K562 (cell line): ENCODE data around the gene PPARGC1A. TPM values are rescaled to one million over a fixed set of nuclear protein-coding genes. Genes with fewer than 3 reads are reported as not detected.

Source experiments
- ATAC-seq: fragments of 200-7000 bp; cut with Tn5 transposase; 3 replicates; pipeline ENCODE4 v1.9.1; 2020; ENCODE audit warnings: moderate library complexity
- BruUV-seq: library from RNA; stranded (reverse); fragments of 400-500 nt; replicated peaks from 2 replicates; lab custom pipeline; 2021; lab: Mats Ljungman, UMichigan
- CTCF ChIA-PET: fragments of 300-600 bp; formaldehyde crosslinking; extraction: SDS; loops from one replicate; lab custom pipeline; 2021; ENCODE audit warnings: low intra/inter-chr PET ratio; lab: Yijun Ruan, JAX
- POLR2A ChIA-PET: fragments of 300-600, 350-650 bp; sonication (Branson Sonifier 250); formaldehyde crosslinking; extraction: SDS; loops from one replicate; lab custom pipeline; 2021; ENCODE audit warnings: antibody characterized with exemption, inconsistent platforms; lab: Yijun Ruan, JAX
- DNase-seq, 4 experiments: peaks; one replicate each; pipeline versions ENCODE4 v3.0.0 to v3.0.0-alpha.2; 2011 to 2018; ENCODE audit warnings: low spot score in 3 of 4, mixed read lengths in 3 of 4; ENCODE audit errors: extremely low read depth in 1 of 4
- FAIRE-seq: peaks from 2 replicates; lab custom pipeline; 2011; peaks lifted over from hg19 to GRCh38; lab: Jason Lieb, UNC
- H2AFZ ChIP-seq: 2 replicates; pipeline ENCODE4 v1.6.0; 2011; ENCODE audit warnings: low read depth, low read length, control low read depth, inconsistent platforms
- H3K27ac ChIP-seq: fragments of 200-600 bp; 3 replicates; pipeline ENCODE4 v1.8.0; 2011; ENCODE audit warnings: low read depth, mild to moderate bottlenecking, control low read depth, inconsistent platforms, low read length, moderate library complexity, mixed read lengths; ENCODE audit errors: extremely low read depth
- H3K27me3 ChIP-seq, 2 experiments: fragments of 300-600 bp in 1 of 2; 2 replicates in 1 of 2; 3 replicates in 1 of 2; pipeline versions ENCODE4 v1.6.0 to v1.8.0; 2011; ENCODE audit warnings: inconsistent platforms in 2 of 2, low read length in 2 of 2, mild to moderate bottlenecking in 1 of 2, mixed read lengths in 1 of 2, moderate library complexity in 1 of 2; ENCODE audit not compliant: control insufficient read depth in 2 of 2, insufficient read depth in 2 of 2
- H3K36me3 ChIP-seq: fragments of 300-600 bp; 3 replicates; pipeline ENCODE4 v1.8.0; 2011; ENCODE audit warnings: mild to moderate bottlenecking, low read length, inconsistent platforms; ENCODE audit not compliant: control insufficient read depth, insufficient read depth
- H3K4me1 ChIP-seq, 2 experiments: fragments of 200-600 bp in 1 of 2; replicated peaks in 1 of 2; 2 replicates in 1 of 2; 3 replicates in 1 of 2; pipeline versions ENCODE4 v1.5.1 to v1.8.0; 2011; ENCODE audit warnings: inconsistent platforms in 2 of 2, low read length in 2 of 2, mild to moderate bottlenecking in 1 of 2, mixed read lengths in 1 of 2, moderate library complexity in 1 of 2; ENCODE audit not compliant: control insufficient read depth in 2 of 2, insufficient read depth in 2 of 2
- H3K4me2 ChIP-seq: 2 replicates; pipeline ENCODE4 v1.6.1; 2011; ENCODE audit warnings: low read length, control low read depth, inconsistent platforms, mixed read lengths; ENCODE audit not compliant: insufficient read depth
- H3K4me3 ChIP-seq: fragments of 200-600 bp; sonication (generic), shearing (Covaris generic); 2 replicates; pipeline ENCODE4 v1.5.1; 2016; ENCODE audit warnings: control low read depth, inconsistent platforms
- H3K79me2 ChIP-seq: fragments of 200-600 bp; 3 replicates; pipeline ENCODE4 v1.8.0; 2011; ENCODE audit warnings: low read length, inconsistent platforms; ENCODE audit not compliant: control insufficient read depth, insufficient read depth
- H3K9ac ChIP-seq, 2 experiments: 2 replicates each; pipeline versions ENCODE4 v1.6.0 to v1.6.1; 2011; ENCODE audit warnings: low read depth in 2 of 2, low read length in 2 of 2, control low read depth in 1 of 2, inconsistent platforms in 1 of 2, mild to moderate bottlenecking in 1 of 2, mixed read lengths in 1 of 2; ENCODE audit not compliant: insufficient read depth in 1 of 2
- H3K9me1 ChIP-seq: one replicate; pipeline ENCODE4 v1.6.0; 2011; ENCODE audit warnings: inconsistent platforms, mild to moderate bottlenecking, low read length, moderate library complexity; ENCODE audit not compliant: control insufficient read depth, insufficient read depth
- H3K9me3 ChIP-seq: replicated peaks from 2 replicates; pipeline ENCODE4 v1.5.1; 2011; ENCODE audit warnings: low read depth, low read length, inconsistent platforms; ENCODE audit not compliant: control insufficient read depth, insufficient read depth
- H4K20me1 ChIP-seq: replicated peaks from 2 replicates; pipeline ENCODE4 v1.6.1; 2011; ENCODE audit warnings: low read length, inconsistent platforms, mixed read lengths; ENCODE audit not compliant: control insufficient read depth, insufficient read depth
- ARID4B ChIP-seq: sonication (generic); formaldehyde crosslinking; IDR thresholded peaks from 2 replicates; pipeline ENCODE4 v1.8.0; 2022; ENCODE audit warnings: mild to moderate bottlenecking, missing genetic modification reagents
- CEBPG ChIP-seq, 3 experiments: fragments of 200-800 bp in 1 of 3; sonication (Bioruptor generic) in 1 of 3; sonication (generic) in 1 of 3; formaldehyde crosslinking in 1 of 3; IDR thresholded peaks in 2 of 3; conservative IDR thresholded peaks in 1 of 3; 2 replicates each; pipeline versions ENCODE4 v1.6.1 to v1.8.0; 2016 to 2022; ENCODE audit warnings: missing compliant biosample characterization in 2 of 3, missing genetic modification characterization in 2 of 3, mild to moderate bottlenecking in 1 of 3, missing genetic modification reagents in 1 of 3
- HOXB6 ChIP-seq: fragments of 250-450 bp; sonication (Bioruptor Pico); IDR thresholded peaks from 2 replicates; pipeline ENCODE4 v1.5.1; 2022; ENCODE audit warnings: mild to moderate bottlenecking, borderline replicate concordance
- KDM1A ChIP-seq, 2 experiments: fragments of 450-650 bp; IDR thresholded peaks; 2 replicates each; pipeline ENCODE4 v1.6.1; 2016; ENCODE audit warnings: mild to moderate bottlenecking in 2 of 2
- NFRKB ChIP-seq: fragments of 450-650 bp; IDR thresholded peaks from 2 replicates; pipeline ENCODE4 v1.6.1; 2016; ENCODE audit warnings: low read depth
- RBM25 ChIP-seq: fragments of 200-400 bp; formaldehyde crosslinking; IDR thresholded peaks from 2 replicates; pipeline ENCODE4 v1.6.1; 2018; ENCODE audit warnings: low read length, low read depth, moderate library complexity; ENCODE audit not compliant: severe bottlenecking
- SMARCE1 ChIP-seq: fragments of 450-650 bp; IDR thresholded peaks from 2 replicates; pipeline ENCODE4 v1.7.1; 2016; ENCODE audit warnings: mild to moderate bottlenecking
- STAT5A ChIP-seq: IDR thresholded peaks from 2 replicates; pipeline ENCODE4 v1.6.1; 2012; ENCODE audit warnings: low read length, inconsistent platforms, borderline replicate concordance
- ZNF717 ChIP-seq: fragments of 250-450 bp; sonication (Bioruptor Pico); IDR thresholded peaks from 2 replicates; pipeline ENCODE4 v1.5.0; 2021
- ZNF766 ChIP-seq: fragments of 200-800 bp; sonication (Bioruptor generic); conservative IDR thresholded peaks from 2 replicates; pipeline ENCODE4 v1.6.1; 2016; ENCODE audit warnings: missing genetic modification characterization, missing compliant biosample characterization
- WGBS: fragments of 100-300 bp; shearing (Covaris generic); methylation state at CpG from one replicate; pipeline ENCODE4 v1.1.6; 2016; ENCODE audit warnings: low coverage, mixed read lengths; ENCODE audit not compliant: insufficient coverage; ENCODE audit errors: missing lambda C conversion rate; 5-methylcytosine and 5-hydroxymethylcytosine counted together
- in situ Hi-C: fragments of 300-500 bp; cut with MboI; formaldehyde crosslinking; loops from 4 replicates; pipeline ENCODE4 v1.15.0; 2018; ENCODE audit warnings: inconsistent platforms, mixed read lengths
- intact Hi-C: fragments of 100-400 bp; cut with micrococcal nuclease; formaldehyde crosslinking; loops from 2 replicates; pipeline ENCODE4 v1.14.2; 2022
- polyA plus RNA-seq, 8 experiments: library from polyadenylated mRNA; depleted of rRNA in 4 of 8; stranded (reverse) in 5 of 8; unstranded in 3 of 8; fragments of >200 nt; fragmentation: Nextera tagmentation in 2 of 8; fragmentation: Illumina TruSeq in 1 of 8; extraction: Ambion mirVana in 2 of 8; extraction: Trizol in 1 of 8; gene quantifications; 2 replicates each; pipeline versions ENCODE4 v1.2.1 to v1.2.3, GENCODE V29; 2011 to 2014; ENCODE audit warnings: inconsistent platforms in 1 of 8, missing spikeins in 1 of 8
- total RNA-seq, 7 experiments: library from RNA; depleted of rRNA in 6 of 7; stranded (reverse); fragments of >200 nt in 6 of 7; fragmentation: Illumina TruSeq in 2 of 7; extraction: Trizol in 2 of 7; gene quantifications; 2 replicates each; pipeline versions ENCODE4 v1.2.1 to v1.2.3, GENCODE V29; 2011 to 2021; ENCODE audit warnings: low replicate concordance in 1 of 7
- TF ChIP-seq, protein P1 (sequence below): fragments of 450-650 bp; IDR thresholded peaks from 2 replicates; pipeline ENCODE4 v1.6.1; 2014; ENCODE audit warnings: low read depth, mild to moderate bottlenecking, moderate library complexity, borderline replicate concordance

The PPARGC1A gene
- total and polyA plus RNA-seq, 9 of the 15 experiments (the other 6 are each of a cell fraction or from before 2014, with no cell fraction given) = 0.02 TPM; not detected in 8

DNA sequence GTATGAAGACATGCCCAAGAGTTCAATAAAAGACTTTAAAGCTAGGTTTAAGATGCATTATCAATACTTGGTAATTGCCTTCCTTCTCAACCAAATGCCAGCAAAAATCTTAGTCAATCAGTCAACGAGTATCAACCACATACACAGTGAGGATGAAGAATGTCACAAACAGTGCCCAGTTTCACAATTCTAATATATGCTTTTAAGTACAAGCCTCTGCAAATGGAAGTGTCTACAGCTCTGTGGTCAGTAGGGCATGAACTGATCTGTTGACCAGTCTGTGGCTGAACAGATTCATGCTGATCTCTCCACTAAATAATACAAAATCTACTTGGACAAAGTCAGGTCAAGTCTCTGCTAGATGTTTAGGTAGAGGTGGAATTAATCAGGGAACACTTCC lies 27.9 kb downstream of the PPARGC1A start:
- no peak overlapping the region for H3K27ac ChIP-seq
- WGBS = 0% methylated on average over 1 of the region's 1 CpG
- no peaks in the 10 kb centered on the region for H4K20me1 ChIP-seq
- POLR2A ChIA-PET = no interaction called here
- no peaks in the 10 kb centered on the region for H3K9me1 ChIP-seq
- DNase-seq (no peak), ATAC-seq (no peak), FAIRE-seq (no peak)
- no peak for TF ChIP-seq KDM1A (IDR thresholded peaks at IDR 0.05)
- no peaks in the 10 kb centered on the region for H3K27me3 ChIP-seq
- H3K9ac ChIP-seq = no peak overlapping the region
- in situ Hi-C loops = no loop called here
- H3K4me2 ChIP-seq = no peak overlapping the region
- CTCF ChIA-PET = no interaction called here
- no peak overlapping the region for H3K4me3 ChIP-seq
- H3K4me1 ChIP-seq = no peaks in the 10 kb centered on the region
- intact Hi-C loops = no loop called here
- H3K9me3 ChIP-seq = no peaks in the 10 kb centered on the region
- no TSS peak for BruUV-seq
- no peaks in the 10 kb centered on the region for H3K79me2 ChIP-seq
- no peak overlapping the region for H2AFZ ChIP-seq
- H3K36me3 ChIP-seq = no peaks in the 10 kb centered on the region

- Histone ChIP-seq H3K79me2 (no peaks in the 10 kb centered on the region), H3K27me3 (no peaks in the 10 kb centered on the region), H3K9me3 (no peaks in the 10 kb centered on the region), H3K27ac (no peak overlapping the region), H4K20me1 (no peaks in the 10 kb centered on the region), H3K4me3 (no peak overlapping the region), H3K9me1 (no peaks in the 10 kb centered on the region), H3K4me1 (no peaks in the 10 kb centered on the region), H3K36me3 (no peaks in the 10 kb centered on the region), H3K4me2 (no peak overlapping the region), H2AFZ (no peak overlapping the region), H3K9ac (no peak overlapping the region)
- in situ Hi-C loops = no loop called here
- FAIRE-seq = no peak
- ChIA-PET CTCF (no interaction called here), POLR2A (no interaction called here)
- WGBS = 0% methylated on average over 3 of the region's 3 CpGs
- BruUV-seq = no TSS peak
- no peak for DNase-seq
- ATAC-seq = no peak
- intact Hi-C loops = no loop called here
- no peak for TF ChIP-seq RBM25
- TF ChIP-seq NFRKB = no peak
- TF ChIP-seq ARID4B (CRISPR knock-in tag) = no peak
- TF ChIP-seq, protein P1, sequence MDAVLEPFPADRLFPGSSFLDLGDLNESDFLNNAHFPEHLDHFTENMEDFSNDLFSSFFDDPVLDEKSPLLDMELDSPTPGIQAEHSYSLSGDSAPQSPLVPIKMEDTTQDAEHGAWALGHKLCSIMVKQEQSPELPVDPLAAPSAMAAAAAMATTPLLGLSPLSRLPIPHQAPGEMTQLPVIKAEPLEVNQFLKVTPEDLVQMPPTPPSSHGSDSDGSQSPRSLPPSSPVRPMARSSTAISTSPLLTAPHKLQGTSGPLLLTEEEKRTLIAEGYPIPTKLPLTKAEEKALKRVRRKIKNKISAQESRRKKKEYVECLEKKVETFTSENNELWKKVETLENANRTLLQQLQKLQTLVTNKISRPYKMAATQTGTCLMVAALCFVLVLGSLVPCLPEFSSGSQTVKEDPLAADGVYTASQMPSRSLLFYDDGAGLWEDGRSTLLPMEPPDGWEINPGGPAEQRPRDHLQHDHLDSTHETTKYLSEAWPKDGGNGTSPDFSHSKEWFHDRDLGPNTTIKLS = no peak
- TF ChIP-seq SMARCE1 = no peak
- no peak for TF ChIP-seq STAT5A
- no peak for TF ChIP-seq ZNF766
- TF ChIP-seq CEBPG (CRISPR knock-in tag; IDR thresholded peaks at IDR 0.05) = no peak
- TF ChIP-seq CEBPG (tag; conservative IDR thresholded peaks at IDR 0.05 in 1 of 2, IDR thresholded peaks at IDR 0.05 in 1 of 2) = no peak
- no peak for TF ChIP-seq ZNF717
- no peak for TF ChIP-seq HOXB6 (CRISPR knock-in tag)
Observed at GRCh38 chr4:23860919-23861318, 28.9 kb downstream of the PPARGC1A start.
